Upper lobe of left lung (tissue), 6 donors: ENCODE data around the gene RILPL1. TPM values are rescaled to one million over a fixed set of nuclear protein-coding genes. Genes with fewer than 3 reads are reported as not detected.

ENCODE experiments used
- ATAC-seq, 2 donors: fragments of 200-7000 bp; cut with Tn5 transposase; one replicate each; pipeline ENCODE4 v1.9.1; 2022; ENCODE audit warnings: mild to moderate bottlenecking in 2 of 2, moderate library complexity in 2 of 2; ENCODE audit not compliant: low FRiP score in 2 of 2
- DNase-seq, 2 donors: peaks; one replicate each; pipeline ENCODE4 v3.0.0-alpha.2; 2019 to 2020
- H3K27ac ChIP-seq, 4 donors: fragments of 200-600 bp; sonication (generic); one replicate each; pipeline ENCODE4 v1.5.1; 2016 to 2019
- H3K27me3 ChIP-seq, 4 donors: fragments of 200-600 bp; sonication (generic); one replicate each; pipeline ENCODE4 v1.5.1; 2017 to 2019
- H3K36me3 ChIP-seq, 4 donors: fragments of 200-600 bp; sonication (generic); one replicate each; pipeline ENCODE4 v1.5.1; 2016 to 2019
- H3K4me1 ChIP-seq, 4 donors: fragments of 200-600 bp; sonication (generic); one replicate each; pipeline ENCODE4 v1.5.1; 2018 to 2019
- H3K4me3 ChIP-seq, 4 donors: fragments of 200-600 bp; sonication (generic); one replicate each; pipeline ENCODE4 v1.5.1; 2017 to 2019; ENCODE audit warnings: mild to moderate bottlenecking in 2 of 4, moderate library complexity in 1 of 4
- H3K9me3 ChIP-seq, 4 donors: fragments of 200-600 bp; sonication (generic); one replicate each; pipeline ENCODE4 v1.5.1; 2018 to 2019
- CTCF ChIP-seq, 6 experiments: fragments of 450-650 bp in 4 of 6; fragments of 200-600 bp in 2 of 6; sonication (generic) in 2 of 6; IDR thresholded peaks; one replicate each; pipeline ENCODE4 v1.5.1; 2016 to 2019; ENCODE audit warnings: antibody characterized with exemption in 6 of 6
- EP300 ChIP-seq, 4 donors: sonication (generic); formaldehyde crosslinking; IDR thresholded peaks; one replicate each; pipeline ENCODE4 v1.5.1; 2017; ENCODE audit warnings: antibody characterized with exemption in 4 of 4, control low read depth in 2 of 4
- POLR2A ChIP-seq, 4 donors: fragments of 450-650 bp; IDR thresholded peaks; one replicate each; pipeline ENCODE4 v1.5.1; 2016 to 2017; ENCODE audit warnings: antibody characterized with exemption in 4 of 4, mild to moderate bottlenecking in 2 of 4
- POLR2AphosphoS5 ChIP-seq, 2 donors: sonication (generic); formaldehyde crosslinking; IDR thresholded peaks; one replicate each; pipeline ENCODE4 v1.5.1; 2017; ENCODE audit warnings: antibody characterized with exemption in 2 of 2
- WGBS, 2 donors: methylation state at CpG; one replicate each; pipeline ENCODE4 v1.1.5; 2017 to 2018; 5-methylcytosine and 5-hydroxymethylcytosine counted together
- total RNA-seq, 6 donors: library from RNA; depleted of rRNA in 4 of 6; stranded (reverse); fragments of >200 nt in 4 of 6; gene quantifications; one replicate each; pipeline versions ENCODE4 v1.1.0 to v1.2.1, GENCODE V29; 2016 to 2021
- donor health status: DM: no; HTN: no; CAD: no; lungs with moderate emphysema.
- donor health status: DM: no; HTN: yes; CAD: no; lungs with severe emphysema.

RILPL1 gene
- total RNA-seq, 6 donors from 2014 or later: 10.3 to 60.8 (median 18.6) TPM

GRCh38 chr12:123449249-123449733, 84.2 kb downstream of the RILPL1 start:
- no peak for TF ChIP-seq EP300 (IDR thresholded peaks at IDR 0.05)
- no peak for TF ChIP-seq CTCF (IDR thresholded peaks at IDR 0.05)
- TF ChIP-seq POLR2A (IDR thresholded peaks at IDR 0.05): no peak
- TF ChIP-seq POLR2AphosphoS5 (IDR thresholded peaks at IDR 0.05): no peak
- Histone ChIP-seq H3K27me3 (no peaks in the 10 kb centered on the region), H3K4me1 (peaks cover 42 to 48% (median 45%) of the 10 kb centered on the region in 4 donors), H3K27ac (peak overlapping the region; percentile 80 to 88 (median 86)), H3K36me3 (no peaks in the 10 kb centered on the region), H3K9me3 (no peaks in the 10 kb centered on the region), H3K4me3 (no peak overlapping the region)
- no peak for ATAC-seq
- WGBS, 2 donors: 89 to 95% methylated on average over 2 of the region's 2 CpGs
- DNase-seq: no peak

GRCh38 chr12:123446333-123446713, 87.2 kb downstream of the RILPL1 start:
- H3K27me3 ChIP-seq: no peaks in the 10 kb centered on the region
- no peak overlapping the region for H3K4me3 ChIP-seq
- 39 to 49% methylated on average over 4 of the region's 4 CpGs for WGBS, 2 donors
- H3K36me3 ChIP-seq: no peaks in the 10 kb centered on the region
- DNase-seq: no peak
- peak overlapping the region; percentile 80 to 88 (median 86) for H3K27ac ChIP-seq
- H3K9me3 ChIP-seq: no peaks in the 10 kb centered on the region
- peak in 1 of 2 donors; percentile 2 for ATAC-seq
- H3K4me1 ChIP-seq: peaks cover 43 to 57% (median 53%) of the 10 kb centered on the region in 4 donors
- TF ChIP-seq EP300 (IDR thresholded peaks at IDR 0.05) (no peak), POLR2A (IDR thresholded peaks at IDR 0.05) (no peak), POLR2AphosphoS5 (IDR thresholded peaks at IDR 0.05) (no peak), CTCF (IDR thresholded peaks at IDR 0.05) (no peak)

- no peaks in the 10 kb centered on the region for H3K36me3 ChIP-seq
- no peaks in the 10 kb centered on the region for H3K27me3 ChIP-seq
- peak overlapping the region; percentile 80 to 88 (median 86) for H3K27ac ChIP-seq
- H3K9me3 ChIP-seq: no peaks in the 10 kb centered on the region
- WGBS, 2 donors: 34 to 35% methylated on average over 16 to 18 of the region's 18 CpGs
- DNase-seq (peak in 1 of 2 donors; percentile 61), ATAC-seq (peak; percentile 56 to 87)
- peak overlapping the region in 2 of 4 donors; percentile 0 to 4 for H3K4me3 ChIP-seq
- TF ChIP-seq POLR2A (IDR thresholded peaks at IDR 0.05): no peak
- TF ChIP-seq POLR2AphosphoS5 (IDR thresholded peaks at IDR 0.05): peak; percentile 61 to 62
- peak in 3 of 4 donors; percentile 4 to 76 (median 66) for TF ChIP-seq EP300 (IDR thresholded peaks at IDR 0.05)
- peaks cover 43 to 57% (median 53%) of the 10 kb centered on the region in 4 donors for H3K4me1 ChIP-seq
Observed at GRCh38 chr12:123445388-123446332, 87.9 kb downstream of the RILPL1 start.

GRCh38 chr12:123444092-123445026, 89.2 kb downstream of the RILPL1 start:
- Histone ChIP-seq H3K9me3 (no peaks in the 10 kb centered on the region), H3K27ac (peak overlapping the region; percentile 80 to 88 (median 86)), H3K4me3 (no peak overlapping the region), H3K4me1 (peaks cover 41 to 56% (median 52%) of the 10 kb centered on the region in 4 donors), H3K27me3 (no peaks in the 10 kb centered on the region), H3K36me3 (no peaks in the 10 kb centered on the region)
- no peak for DNase-seq
- WGBS, 2 donors: 39 to 55% methylated on average over 8 of the region's 8 CpGs
- peak in 1 of 2 donors; percentile 11 for ATAC-seq
- no peak for TF ChIP-seq POLR2AphosphoS5 (IDR thresholded peaks at IDR 0.05)
- TF ChIP-seq EP300 (IDR thresholded peaks at IDR 0.05): no peak
- no peak for TF ChIP-seq CTCF (IDR thresholded peaks at IDR 0.05)
- no peak for TF ChIP-seq POLR2A (IDR thresholded peaks at IDR 0.05)
